Hippocampal formation (tissue), 2 donors: ENCODE results near the gene KDM3B.
"Not testable (repeated sequence)": the region's sequence is repeated elsewhere in the genome, so short reads cannot be mapped to it uniquely, and the experiment has no call there.

Source experiments
- DNase-seq, 2 donors: peaks; one replicate each; lab custom pipeline; 2025; lab: John Stamatoyannopoulos, UW

KDM3B gene

DNA sequence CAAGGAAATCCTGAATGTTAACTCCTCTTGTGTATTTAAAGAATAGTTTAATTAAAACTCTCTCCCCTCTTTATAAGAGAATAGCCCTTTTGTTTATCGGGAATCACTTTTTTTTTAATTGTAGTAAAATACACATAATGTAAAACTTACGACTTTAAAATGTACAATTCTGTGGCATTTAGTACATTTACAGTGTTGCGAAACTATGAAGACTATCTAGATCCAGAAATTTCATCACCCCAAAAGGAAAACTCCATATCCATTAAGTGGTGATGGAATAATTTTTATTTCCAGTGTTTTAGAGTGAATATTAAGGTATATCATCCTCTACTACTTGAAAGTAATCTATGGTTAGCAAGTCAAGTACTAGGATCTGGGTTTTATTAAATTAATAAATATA lies 36.8 kb downstream of the KDM3B start:
- no peak for DNase-seq

DNA sequence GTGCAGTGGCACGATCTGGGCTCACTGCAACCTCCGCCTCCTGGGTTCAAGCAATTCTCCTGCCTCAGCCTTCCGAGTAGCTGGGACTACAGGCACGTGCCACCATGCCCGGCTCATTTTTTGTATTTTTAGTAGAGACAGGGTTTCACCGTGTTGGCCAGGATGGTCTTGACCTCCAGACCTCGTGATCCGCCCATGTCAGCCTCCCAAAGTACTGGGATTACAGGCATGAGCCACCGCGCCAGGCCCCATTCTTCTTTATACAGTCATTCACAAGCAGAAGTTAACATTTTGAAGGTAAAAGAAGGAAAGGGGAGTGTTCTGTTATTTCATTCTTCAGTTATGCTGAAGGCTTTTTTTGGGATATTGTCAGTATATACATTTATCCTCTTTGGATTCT lies 37.4 kb downstream of the KDM3B start:
- not testable (repeated sequence) for DNase-seq

DNA sequence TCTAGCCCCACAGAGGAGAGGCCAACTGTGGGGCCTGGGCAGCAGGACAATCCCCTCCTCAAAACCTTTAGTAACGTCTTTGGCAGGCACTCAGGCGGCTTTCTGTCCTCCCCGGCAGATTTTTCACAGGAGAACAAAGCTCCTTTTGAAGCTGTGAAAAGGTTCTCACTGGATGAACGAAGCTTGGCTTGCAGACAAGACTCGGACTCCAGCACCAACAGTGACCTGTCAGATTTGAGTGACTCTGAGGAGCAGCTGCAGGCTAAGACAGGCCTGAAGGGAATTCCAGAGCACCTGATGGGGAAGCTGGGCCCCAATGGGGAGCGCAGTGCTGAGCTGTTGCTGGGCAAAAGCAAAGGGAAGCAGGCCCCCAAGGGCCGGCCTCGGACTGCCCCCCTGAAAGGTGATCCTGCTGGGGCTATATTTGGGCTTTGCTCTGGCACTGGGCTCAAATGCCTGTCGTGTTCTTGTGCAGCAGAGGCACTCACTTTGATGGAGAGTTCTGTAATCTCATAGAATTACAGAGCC lies 39.4 kb downstream of the KDM3B start:
- peak; percentile 41 to 66 for DNase-seq

GRCh38 chr5:138402640-138403039 lies 50.2 kb downstream of the KDM3B start:
- DNase-seq, result no peak

DNA sequence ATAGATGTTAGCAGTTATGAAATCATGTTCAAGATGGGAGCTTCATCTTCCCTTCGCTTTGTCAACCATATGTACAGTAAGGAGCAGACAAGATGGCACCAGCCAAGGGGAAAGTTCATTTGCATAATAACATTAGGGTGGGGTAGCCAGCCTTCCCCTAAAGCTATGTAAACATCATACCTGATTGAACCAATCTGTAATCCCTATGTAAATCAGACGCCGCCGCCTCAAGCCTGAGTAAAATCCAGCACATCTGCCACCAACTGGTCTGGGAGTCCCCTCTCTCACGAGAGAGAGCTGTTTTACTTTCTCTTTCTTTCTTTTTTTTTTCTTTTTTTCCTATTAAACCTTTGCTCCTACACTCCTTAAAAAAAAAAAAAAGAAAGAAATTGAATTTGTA lies 55.5 kb downstream of the KDM3B start:
- no peak for DNase-seq

GRCh38 chr5:138410996-138411640 lies 58.6 kb downstream of the KDM3B start:
- peak; percentile 22 to 42 for DNase-seq

DNA sequence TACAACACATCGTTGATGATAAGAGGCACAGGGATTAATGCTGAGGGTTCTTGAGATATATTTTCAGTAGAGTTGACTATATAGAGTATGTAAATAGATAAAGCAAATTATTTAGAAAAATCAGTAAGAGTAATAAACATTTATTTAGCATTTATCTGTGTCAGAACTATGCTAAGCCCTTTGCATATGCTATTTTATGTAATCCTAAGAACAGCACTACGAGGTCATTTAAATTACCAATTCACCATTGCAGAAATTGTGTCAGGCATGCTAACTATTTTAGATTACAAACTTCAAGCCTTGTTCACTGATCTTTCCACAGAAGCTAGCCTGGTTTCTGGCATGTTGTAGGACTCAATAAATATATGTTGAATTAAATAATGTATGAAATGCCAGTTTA lies 66.0 kb downstream of the KDM3B start:
- no peak for DNase-seq

DNA sequence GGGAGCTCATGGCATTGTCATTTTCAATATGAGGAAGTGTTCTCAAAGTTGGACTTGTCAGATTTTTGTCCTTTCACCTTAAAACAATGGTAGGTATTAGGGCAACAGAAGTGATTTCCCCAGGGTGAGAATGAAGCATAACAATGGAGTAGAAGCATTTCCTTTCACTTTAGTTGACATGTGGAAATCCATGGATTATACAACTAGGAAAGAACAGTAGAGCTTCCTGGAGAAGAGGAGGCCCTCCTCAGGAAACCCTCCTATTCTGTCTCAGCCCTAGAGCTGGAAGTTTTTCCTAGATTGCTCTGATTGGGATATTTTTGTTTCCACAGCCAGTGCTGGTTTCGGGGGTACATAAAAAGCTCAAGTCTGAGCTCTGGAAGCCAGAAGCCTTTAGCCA lies 72.6 kb downstream of the KDM3B start:
- DNase-seq, result no peak

DNA sequence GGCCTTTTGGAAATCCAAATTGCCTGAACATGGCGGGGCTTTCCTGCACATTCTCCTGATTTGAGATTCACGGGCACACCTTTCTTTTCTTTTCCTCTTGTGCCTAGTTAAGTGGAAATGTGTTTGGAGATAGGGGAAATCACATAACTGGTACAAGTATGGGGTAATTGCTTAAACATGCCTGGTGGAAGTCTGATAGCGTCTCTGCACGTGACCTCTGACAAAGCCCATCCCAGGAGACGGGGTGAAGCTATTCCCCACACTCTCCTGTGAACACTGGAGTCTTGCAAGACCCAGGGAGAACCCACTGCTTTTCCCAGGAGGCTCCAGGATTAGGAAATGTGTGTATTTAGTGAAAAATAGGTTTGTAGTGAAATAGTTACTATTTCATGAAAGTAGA lies 83.5 kb downstream of the KDM3B start:
- DNase-seq, result no peak

GRCh38 chr5:138438003-138438723 lies 85.7 kb downstream of the KDM3B start:
- no peak for DNase-seq

GRCh38 chr5:138438724-138439476 lies 86.4 kb downstream of the KDM3B start, which contains the start of gene REEP2:
REEP2 (plus strand) TSS chr5:138439057; CDS start chr5:138439209, 152 bp downstream.
- peak in 1 of 2 donors; percentile 42 for DNase-seq

- DNase-seq, result peak in 1 of 2 donors; percentile 24
Observed at GRCh38 chr5:138439477-138440158, 87.1 kb downstream of the KDM3B start.

DNA sequence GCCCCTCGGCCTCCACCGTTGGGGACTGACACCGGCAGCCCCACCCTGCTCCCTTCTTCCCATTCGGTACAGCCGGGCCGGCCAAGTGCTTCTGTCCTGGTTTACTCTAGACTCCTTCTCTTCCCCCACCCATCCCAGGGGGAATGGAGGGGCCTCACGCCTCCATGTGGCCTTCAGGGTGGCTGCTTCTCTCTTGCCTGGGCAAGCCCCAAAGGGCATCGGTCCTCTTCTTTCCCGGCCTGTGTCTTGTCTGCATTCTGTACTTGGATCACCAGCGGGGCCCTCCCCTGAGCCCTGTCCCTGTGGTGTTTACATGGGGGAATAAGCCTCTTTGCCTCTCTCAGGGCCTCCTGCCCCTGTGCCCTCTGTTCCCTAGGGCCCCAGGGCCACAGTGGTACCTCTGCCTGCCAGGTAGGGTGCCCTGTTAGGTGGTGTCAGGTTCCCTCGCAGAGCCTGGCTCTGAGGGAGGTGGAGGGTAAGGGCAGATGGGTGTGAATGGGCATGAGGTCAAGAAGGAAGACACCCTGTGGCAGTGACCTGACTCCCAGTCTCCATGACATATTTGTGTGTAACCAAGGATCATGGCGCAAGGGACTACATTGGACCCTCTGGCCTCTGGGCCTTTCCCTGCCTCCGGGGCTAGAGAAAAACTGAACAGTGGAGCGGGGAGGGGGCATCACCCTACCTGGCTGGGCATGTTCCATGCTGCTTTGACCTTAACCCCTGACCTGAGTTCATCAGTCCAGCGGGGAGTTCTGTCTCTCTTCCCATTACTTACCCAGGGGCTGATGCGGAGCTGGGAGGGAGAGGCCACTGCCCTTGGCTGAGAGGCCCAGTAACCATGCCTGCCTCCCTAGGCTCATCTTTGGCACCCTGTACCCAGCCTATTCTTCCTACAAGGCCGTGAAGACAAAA lies 87.9 kb downstream of the KDM3B start:
- no peak for DNase-seq

GRCh38 chr5:138441221-138441620 lies 88.7 kb downstream of the KDM3B start:
- DNase-seq, result no peak

GRCh38 chr5:138444078-138444773 lies 91.7 kb downstream of the KDM3B start:
- DNase-seq, result no peak

- no peak for DNase-seq
Observed at GRCh38 chr5:138444774-138445546, 92.5 kb downstream of the KDM3B start.

DNA sequence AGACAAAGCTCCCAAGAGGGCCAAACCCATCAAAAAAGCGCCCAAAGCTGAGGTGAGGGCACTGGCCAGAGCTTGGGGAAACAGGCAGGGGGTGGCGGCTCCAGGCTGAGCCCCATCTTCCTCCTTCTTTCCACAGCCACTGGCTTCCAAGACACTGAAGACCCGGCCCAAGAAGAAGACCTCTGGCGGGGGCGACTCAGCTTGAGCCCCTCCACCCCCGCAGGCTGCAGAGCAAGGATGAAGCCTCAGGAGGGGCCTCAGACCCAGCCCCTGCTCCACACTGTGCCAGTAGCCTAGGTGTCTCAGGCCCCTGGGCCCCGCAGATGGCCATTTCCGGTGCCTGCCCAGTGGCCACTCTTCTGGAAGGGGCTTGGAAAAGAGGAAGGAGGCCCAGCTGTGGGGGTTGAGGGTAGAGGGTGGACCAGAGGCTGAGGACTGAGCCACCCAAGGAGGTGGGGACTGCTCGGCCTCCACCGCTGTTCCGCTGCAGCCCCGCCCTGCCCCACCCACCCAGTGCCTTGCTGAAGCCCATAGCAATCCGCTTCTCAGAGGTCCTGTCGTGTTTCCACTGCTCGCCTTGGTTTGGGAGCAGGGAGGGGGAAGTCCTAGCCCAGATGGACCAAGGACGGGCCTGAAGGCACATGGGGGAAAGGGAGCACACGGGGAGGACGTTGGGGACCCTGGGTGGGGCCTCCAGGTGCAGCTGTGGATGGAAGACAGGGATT lies 93.2 kb downstream of the KDM3B start:
- no peak for DNase-seq

DNA sequence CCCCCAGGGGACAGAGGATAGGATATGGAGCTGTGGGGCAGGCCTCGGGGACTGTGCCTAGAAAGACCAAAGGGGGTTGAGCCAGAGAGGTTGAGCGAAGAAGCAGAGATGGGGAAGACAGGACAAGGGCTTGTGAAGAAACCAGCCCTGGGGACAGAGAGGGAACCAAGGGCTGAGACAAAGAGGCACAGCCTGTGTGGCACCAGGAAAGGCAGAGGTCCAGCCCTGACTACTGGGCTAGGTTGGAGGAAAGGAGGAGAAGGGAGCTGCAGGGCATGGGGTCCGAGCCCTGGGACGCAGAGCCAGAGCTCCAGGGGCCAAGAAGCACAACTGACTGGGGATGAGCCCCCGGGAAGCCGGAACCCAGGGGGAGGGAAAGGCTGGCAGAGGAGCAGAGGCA lies 95.6 kb downstream of the KDM3B start:
- no peak for DNase-seq
